Brain pericyte (primary cell): Measurements from ENCODE around the gene EHMT1.
"Not testable (repeated sequence)": the region's sequence is repeated elsewhere in the genome, so short reads cannot be mapped to it uniquely, and the experiment has no call there.

Source experiments
- DNase-seq: peaks from one replicate; pipeline ENCODE4 v3.0.0-alpha.2; 2012; ENCODE audit warnings: low read depth, low spot score

EHMT1 gene

DNA sequence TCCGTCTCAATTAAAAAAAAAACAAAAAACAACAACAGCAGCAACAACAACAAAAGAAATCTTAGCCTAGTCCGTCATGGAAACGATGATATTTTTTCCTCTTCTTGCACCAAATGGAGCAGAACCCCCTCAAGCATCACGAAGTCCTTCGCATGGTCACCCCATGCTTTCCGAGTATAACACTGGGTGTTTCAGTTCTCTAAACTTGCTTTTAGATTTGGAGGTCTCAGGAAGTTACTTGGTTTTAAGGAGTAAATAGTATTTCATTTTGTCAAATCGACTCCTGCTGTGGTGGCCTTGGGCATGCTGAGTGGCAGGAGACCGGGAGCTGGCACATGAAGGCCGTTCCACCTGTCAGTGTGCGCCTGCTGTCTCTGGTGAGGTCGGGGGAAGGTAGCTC, 140.3 kb downstream of the EHMT1 start:
- no peak for DNase-seq

DNA sequence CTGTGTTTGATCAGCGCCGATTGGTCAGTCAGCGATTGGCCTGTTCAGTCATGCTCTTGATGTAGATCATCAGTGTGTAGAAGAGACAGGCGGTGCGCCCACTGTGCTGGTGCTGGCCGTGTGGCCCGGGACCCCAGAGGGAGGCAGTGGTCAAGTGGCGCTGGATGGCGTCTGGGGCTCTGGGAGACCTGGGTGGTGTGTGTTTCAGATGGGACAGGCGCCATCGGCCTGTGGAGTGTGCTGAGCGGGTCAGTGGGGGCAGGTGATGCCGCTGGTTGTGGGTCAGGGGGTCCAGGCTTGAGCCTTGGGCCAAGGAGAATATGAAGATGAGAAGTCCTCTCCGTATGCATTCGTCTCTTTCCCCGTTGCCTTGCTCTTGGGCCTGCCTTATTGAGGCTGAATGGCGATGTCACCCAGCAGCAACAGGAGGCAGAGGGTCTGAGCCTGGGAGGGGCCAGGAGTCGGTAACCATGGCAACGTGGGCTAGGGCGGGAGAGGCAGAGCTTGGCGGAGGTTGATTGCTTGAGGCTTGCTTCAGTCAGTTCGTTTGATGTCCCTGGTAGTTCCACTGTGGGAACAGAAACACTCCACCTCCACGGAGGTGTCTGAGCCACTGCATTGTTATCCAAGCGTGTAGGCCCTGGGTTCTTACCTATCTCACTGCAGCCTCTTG, 141.0 kb downstream of the EHMT1 start:
- DNase-seq = no peak

DNA sequence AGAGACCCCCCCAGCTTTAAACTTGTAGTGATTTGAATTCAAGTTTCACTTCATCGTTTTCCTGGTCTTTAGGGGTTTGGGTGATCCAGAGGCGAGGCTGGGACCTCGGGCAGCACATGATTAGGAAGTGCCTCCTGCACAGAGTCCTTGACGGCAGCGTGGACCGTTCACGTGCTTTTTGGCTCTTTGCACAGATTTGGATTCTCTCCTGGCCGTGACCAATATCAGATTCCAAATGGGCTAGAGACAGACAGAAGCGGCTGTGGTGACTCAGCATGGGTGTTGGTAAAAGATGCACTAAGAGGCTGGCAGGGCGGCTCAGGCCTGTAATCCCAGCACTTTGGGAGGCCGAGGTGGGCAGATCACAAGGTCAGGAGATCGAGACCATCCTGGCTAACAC, 141.6 kb downstream of the EHMT1 start:
- no peak for DNase-seq

DNA sequence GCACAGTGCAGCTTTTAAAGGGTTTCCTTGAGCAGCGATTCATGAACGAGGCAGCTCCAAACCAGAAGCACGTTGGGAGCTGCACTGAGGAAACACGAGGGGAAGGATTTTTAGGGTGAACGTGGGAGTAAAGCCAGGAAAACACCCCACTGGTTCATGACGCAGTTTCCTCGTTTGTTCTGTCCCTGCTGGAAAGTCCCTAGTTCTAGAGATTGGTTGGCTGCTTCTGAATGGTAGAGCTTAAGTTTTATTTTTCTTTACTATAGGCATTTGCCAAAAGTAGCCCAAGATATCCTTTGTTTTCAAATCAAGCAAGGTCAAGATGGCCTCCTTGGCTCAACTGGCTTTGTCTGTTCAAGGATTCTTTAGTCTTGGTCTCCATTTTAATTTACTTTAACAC, 142.2 kb downstream of the EHMT1 start:
- DNase-seq = no peak

DNA sequence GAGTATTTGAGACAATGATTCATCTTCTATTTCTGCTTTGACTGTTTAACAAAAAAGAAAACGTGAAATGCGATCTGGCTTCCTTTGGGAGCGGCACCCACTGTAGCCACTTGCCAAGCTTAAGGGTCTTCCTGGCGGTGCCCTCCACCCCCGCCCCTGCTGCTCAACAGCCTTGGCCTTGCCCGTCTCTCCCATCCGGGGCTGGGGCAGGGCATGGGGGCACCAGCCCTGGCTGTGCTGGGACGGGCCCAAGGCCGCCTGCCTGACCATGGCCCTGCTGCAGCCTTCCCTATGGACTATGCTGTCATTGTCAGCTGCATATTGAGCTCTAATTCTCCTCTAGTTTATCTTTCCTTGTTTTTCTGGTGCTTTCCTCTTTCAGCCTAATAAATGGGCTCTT, 143.0 kb downstream of the EHMT1 start:
- no peak for DNase-seq

DNA sequence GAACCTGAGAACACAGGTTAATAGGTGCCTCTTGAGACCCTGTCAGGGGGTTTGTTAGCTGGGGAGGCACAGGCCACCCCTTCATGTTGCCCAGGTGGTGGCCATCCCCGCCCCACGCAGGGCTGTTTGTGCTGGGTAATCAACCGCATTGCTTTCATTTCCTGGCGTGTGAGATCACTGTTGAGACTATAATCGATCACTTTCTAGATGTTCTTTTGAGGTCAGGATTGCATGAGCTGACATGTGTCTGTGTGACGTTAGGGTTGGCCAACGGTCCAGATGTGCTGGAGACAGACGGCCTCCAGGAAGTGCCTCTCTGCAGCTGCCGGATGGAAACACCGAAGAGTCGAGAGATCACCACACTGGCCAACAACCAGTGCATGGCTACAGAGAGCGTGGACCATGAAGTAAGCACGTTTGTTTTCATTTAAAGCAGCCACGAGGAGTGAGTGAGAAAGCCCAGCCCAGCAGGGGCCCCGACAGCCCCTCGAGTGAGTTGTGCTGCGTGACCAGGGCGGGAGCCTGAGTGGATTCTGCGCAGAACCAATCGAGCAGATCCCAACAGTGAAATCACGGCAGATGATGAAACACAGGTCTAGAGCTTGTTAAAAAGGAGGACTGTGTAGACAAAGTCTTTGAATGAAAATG, 143.7 kb downstream of the EHMT1 start:
- no peak for DNase-seq

DNA sequence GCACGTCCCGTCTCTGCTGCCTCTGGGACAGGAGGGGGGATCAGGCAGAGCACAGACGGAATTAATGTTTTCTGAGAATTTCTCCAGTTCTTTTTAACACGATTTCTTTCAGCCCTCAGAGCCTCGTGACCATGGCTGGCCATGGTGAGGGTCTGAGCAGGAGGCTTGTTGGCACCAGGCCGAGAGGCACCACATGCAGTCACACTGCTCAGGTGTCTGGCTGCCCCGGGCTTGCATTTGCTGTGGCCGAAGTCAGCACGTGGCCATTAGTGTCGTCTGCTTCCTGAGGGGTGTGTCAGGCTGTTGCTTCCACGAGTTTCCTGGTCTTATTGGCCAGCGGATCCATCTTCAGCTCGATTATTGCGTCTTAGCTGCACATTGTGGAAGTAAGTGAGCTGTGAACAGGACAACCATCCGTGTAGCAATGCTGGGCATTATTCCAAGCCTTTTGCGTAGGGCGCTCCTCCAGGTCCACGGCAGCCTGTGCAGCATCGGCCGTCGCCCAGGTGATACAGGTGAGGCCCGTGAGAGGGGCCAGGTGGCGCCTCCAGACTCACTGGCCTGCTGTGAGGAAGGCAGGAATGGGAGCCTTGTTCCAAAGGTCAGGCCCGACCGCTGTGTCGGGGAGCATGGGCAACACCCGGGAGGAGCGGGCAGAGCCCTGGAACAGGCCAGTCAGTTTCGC, 144.6 kb downstream of the EHMT1 start:
- no peak for DNase-seq

DNA sequence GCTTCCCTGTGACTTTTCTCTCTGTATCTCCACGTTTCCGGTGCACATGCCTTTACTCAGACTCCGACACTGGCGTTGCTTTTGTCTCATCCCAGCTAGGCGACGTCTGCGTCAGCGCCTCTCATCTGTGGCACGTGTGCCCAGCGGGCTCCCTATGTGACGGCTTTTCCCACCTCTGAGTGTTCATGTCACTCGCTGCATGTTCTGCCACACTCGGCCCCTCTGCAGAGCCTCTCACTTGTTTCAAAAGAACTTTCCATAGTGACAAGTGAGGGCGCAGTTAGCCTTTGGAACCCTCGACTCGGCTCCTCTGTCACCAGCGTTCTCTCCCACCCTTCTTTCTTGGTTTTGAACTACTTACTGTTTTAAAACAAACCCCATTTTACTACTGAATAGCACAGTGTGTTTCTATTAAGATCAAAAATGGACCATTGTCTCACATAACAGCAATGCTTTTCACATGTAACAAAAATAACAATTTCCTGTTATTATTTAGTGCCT, 145.4 kb downstream of the EHMT1 start:
- no peak for DNase-seq

DNA sequence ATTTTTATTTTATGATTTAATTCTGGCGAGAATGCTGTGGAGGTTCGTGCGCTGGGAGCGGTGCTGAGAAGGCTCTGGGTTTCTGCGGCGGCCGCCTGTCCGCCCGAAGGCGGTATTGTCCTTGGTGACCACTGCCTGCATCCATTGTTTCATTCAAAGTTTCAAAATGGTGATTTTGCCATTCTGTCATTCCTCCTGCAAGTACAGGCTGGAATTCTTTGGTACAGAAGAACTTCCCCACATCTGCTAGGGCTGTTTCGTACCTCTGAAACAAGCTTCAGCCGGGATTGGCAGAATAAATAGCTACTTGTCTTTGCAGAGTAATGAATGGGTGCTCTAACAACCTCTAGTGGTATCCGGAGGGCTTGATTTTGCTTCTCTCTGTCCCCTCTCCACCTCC, 146.2 kb downstream of the EHMT1 start:
- no peak for DNase-seq

DNA sequence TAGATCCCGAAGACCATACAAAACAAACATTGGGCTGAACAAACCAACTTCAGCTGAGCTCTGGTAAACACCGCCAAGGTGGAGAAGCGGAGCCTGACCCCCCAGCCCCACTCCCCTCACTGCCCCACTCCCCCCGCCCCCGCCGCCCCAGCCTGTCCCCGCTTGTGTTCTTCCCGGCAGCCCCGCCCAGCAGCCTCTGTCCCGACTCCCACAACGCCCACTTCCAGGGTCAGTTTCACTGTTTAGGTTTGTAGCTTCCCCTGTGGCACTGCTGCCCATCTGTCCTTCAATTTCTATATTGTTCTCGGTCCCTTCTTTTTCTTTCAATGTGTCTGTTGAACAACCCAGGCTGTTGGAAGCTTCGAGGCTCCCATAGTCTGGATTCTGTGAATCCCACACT, 146.7 kb downstream of the EHMT1 start:
- no peak for DNase-seq

DNA sequence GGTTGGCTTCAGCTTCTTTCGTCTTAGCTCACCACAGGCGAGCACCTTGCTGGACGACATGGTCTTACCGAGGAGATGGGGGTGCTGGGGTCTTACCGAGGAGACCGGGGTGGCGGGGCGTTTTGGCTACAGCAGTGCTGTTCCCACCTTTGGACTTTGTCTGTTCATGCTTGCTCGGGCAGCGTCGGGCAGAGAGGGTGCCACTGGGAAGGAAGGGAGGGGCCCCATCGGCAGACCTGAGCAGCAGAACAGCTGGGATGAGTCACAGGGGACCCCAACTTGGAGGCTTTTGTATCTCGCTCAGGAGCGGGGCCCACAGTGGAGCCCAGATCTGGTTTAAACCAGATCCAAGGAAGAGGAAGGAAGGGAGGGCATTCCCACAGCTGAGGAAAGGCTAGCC, 152.8 kb downstream of the EHMT1 start:
- DNase-seq = no peak

DNA sequence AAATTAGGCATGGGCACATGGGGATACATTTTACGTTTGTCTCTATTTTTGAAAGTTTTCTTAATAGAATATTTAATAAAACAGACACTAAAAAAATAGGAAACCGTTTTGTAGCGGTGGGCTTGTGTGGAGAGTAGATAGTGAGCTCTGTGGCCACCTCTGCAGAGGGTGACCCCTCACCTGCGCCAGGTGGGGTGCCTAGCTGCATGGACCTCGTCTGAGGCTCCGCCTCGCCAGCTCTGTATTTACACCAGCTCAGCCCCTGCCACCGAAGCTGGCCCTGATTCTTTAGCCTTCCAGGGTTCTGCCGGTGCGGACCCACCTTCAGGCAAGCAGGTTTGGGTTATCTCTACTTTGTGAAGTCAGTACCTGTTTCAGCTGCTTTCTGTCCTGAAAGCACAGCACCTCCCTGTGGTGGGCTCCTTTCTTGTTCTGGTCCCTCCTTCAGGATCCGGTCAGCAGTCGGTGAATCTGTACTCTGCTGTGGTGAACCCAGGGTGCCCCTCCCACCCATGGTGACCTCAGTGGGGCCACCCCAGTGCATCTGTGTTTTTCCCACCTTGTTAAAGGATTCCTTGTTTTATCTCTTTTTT, 153.6 kb downstream of the EHMT1 start:
- no peak for DNase-seq

DNA sequence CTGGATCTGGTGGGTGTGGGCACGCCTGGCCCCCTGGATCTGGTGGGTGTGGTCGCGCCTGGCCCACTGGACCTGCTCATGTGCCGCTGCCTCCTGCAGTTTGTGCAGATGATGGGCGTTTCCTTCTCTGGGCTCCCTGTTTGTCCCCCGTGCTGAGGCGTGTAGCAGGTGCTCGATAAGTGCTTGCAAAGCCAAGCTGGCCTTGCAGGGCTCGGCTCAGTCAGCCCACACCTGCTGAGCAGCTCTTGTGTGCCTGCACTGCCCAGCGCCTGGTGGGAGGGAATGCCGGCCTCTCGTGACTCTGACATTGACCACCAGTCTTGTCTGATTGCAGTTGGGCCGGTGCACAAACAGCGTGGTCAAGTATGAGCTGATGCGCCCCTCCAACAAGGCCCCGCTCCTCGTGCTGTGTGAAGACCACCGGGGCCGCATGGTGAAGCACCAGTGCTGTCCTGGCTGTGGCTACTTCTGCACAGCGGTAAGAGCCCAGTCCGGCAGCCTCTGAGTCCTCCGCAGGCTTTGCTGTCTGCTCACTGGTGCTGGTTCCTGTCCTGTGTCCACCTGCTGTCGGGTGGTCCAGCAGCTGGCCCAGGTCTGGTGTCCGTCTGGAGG, 156.1 kb downstream of the EHMT1 start:
- DNase-seq = no peak

DNA sequence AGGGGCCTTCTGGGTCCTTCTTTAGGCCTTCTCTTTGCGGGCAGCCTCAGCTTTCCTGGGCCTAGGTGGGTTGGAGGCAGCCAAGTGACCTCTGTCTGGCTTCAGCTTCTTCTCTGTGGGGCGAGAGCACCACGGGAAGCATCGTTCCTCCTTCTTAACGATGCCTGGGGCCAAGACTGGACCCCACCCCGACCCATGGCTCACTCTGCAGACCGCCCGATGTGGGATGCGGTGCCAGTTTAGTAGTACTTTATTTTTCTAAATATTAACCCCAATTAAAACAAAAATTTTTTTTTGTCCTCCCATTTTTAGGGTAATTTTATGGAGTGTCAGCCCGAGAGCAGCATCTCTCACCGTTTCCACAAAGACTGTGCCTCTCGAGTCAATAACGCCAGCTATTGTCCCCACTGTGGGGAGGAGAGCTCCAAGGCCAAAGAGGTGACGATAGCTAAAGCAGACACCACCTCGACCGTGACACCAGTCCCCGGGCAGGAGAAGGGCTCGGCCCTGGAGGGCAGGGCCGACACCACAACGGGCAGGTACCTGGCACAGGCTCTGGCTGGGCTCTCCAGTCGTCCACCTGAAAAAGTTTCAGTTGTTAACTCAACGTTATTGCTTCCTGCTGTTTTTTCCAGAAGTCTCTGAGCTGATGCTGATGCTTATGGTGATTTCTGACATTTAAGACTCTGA, 157.6 kb downstream of the EHMT1 start:
- DNase-seq = no peak

DNA sequence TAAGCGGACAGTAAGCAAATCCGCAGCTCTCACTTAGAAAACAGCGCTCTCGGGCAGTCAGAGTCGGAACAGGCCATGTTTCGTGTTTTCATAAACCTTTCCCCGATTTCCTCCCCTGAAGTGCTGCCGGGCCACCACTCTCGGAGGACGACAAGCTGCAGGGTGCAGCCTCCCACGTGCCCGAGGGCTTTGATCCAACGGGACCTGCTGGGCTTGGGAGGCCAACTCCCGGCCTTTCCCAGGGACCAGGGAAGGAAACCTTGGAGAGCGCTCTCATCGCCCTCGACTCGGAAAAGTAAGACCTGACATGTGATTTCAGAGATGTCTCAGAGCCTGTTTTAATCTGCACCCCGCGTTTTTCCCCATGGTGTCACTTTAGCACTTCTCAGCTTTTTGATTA, 159.0 kb downstream of the EHMT1 start:
- DNase-seq = no peak

DNA sequence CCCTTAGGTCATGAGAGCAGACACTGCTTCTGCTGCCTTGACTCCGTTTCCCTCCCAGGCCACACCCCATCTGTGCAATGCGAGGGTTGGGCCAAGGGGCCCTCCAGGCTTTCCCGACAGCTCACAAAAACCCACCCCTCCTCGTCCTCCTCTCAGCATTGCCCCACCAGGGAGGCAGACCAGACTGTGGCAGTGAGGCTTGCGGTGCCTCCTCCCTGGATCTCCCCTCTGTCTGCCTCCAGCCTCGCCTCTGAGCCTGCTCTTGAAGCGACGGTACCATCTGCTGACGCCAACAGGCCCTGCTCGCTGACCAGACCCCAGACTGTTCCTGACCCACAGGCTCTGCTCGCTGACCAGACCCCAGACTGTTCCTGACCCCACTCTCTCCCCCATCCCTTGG, 159.5 kb downstream of the EHMT1 start:
- no peak for DNase-seq

DNA sequence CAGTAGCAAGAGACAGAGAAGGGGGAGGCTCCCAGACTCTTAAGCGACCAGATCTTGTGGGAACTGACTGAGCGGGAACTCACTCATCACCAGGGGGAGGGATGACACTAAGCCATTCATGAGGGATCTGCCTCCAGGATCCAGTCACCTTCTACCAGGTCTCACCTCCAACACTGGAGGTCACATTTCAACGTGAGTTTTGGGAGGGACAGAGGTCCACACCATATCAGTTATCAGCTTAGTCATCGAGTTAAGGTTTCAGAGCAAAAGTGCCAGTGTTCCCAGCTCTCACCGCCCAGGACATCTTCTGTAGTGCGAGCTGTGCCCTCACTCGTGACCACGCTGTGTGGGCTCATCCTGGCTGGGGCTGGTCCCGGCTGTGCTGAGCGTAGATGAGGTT, 160.1 kb downstream of the EHMT1 start:
- no peak for DNase-seq

DNA sequence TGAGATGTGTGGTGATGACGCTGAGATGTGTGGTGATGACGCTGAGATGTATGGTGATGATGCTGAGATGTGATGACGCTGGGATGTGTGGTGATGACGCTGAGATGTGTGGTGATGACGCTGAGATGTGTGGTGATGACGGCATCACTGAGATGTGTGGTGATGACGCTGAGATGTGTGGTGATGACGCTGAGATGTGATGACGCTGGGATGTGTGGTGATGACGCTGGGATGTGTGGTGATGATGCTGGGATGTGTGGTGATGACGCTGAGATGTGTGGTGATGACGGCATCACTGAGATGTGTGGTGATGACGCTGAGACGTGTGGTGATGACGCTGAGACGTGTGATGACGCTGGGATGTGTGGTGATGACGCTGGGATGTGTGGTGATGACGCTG, 161.2 kb downstream of the EHMT1 start:
- not testable (repeated sequence) for DNase-seq

DNA sequence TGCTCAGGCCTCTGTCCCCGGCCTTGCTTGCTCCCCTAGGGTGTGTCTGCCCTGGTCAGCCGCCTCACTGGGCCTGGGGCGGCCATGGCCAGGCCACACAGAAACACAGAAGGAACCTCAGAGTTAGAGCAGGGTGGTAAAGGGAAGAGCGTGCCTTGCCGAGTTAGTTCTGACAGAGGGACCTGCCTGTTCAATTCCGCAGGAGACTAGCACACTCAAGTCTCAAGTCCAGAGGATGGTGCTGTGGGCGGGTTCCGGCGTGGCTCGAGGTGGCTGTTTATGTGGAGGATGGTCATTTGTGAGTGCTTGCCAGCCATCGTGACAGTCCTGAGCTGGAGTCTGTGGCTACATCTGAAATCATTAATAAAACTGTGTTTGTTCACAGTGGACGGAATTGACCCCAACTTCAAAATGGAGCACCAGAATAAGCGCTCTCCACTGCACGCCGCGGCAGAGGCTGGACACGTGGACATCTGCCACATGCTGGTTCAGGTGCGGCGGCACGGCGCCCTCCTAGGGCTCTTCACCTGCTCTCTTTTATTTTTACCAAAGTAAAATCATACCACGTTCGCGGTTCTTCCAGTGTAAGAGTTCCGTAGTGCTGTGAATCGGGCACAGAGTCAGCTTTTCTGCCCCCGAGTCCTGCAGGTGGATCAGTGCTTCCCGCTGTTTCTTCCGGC, 163.2 kb downstream of the EHMT1 start:
- no peak for DNase-seq

DNA sequence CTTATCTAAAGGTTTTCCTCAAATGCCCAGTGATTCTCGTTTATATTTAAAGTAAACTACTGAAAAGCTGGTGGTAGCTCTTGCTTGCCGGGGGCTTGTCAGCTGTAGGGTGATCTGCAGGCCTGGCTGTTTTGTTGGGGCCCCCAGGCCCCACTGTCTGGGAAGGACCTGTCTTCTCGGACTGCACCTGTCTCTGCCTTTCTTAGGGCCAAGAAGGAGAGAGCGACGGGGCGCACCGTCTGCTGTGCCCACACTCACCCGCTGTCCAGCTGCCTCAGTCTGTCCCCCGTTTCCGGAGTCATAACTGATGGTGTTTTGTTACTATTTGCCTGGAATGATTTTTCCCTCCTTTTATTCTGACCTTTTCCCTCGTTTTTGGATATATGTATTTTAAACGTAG, 164.7 kb downstream of the EHMT1 start:
- DNase-seq = no peak

DNA sequence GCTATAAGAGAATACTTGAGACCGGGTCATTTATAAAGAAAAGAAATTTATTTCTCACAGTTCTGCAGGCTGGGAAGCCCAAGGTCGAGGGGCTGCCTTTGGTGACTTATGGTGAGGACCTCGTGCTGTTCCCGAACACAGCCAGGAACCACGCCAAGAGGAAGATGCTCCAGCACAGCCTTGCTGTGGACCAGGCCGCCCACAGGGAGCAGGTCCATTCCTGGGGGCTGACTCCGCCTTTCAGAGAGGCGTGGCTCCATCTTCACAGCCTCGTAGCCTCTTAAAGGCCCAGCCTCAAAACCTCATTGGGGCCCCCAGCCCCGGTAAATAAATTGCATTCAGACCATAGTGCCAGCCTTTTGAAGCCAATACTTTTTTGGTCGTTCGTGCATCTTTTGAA, 165.2 kb downstream of the EHMT1 start:
- no peak for DNase-seq
